Breast epithelium (tissue), 3 donors: ENCODE results near the gene COL5A1.

Source experiments
- POLR2A ChIP-seq: fragments of 450-650 bp; IDR thresholded peaks from one replicate; pipeline ENCODE4 v1.6.1; 2016; ENCODE audit warnings: antibody characterized with exemption, mild to moderate bottlenecking, moderate library complexity
- POLR2AphosphoS5 ChIP-seq, 3 donors: sonication (generic); formaldehyde crosslinking; IDR thresholded peaks; one replicate each; pipeline ENCODE4 v1.6.1; 2017; ENCODE audit warnings: antibody characterized with exemption in 3 of 3
- TF ChIP-seq, protein P1 (sequence below), 3 donors: fragments of 450-650 bp; IDR thresholded peaks; one replicate each; pipeline ENCODE4 v1.5.1; 2016 to 2017; ENCODE audit warnings: antibody characterized with exemption in 3 of 3, mild to moderate bottlenecking in 3 of 3, moderate library complexity in 3 of 3

DNA sequence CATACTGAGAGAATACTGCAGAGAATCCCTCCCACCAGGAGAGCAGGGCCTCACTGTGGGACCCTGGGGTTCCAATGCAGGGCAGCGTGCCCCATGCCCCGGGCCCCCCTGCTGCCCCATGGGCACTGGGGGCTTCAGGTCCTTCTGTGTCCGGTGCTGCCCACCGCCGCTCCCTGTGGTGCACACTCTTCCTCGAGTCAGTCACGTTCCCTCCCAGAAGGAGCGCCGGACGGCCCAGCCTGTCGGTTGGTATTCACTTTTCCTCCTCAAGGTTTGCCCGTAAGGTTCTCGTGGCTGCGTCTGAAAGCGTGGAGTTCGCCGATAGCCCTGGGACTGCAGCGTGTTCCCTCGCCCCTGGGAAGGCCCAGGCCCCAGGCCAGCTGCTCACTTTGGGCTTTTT, 190.9 kb downstream of the COL5A1 start:
- TF ChIP-seq, protein P1, sequence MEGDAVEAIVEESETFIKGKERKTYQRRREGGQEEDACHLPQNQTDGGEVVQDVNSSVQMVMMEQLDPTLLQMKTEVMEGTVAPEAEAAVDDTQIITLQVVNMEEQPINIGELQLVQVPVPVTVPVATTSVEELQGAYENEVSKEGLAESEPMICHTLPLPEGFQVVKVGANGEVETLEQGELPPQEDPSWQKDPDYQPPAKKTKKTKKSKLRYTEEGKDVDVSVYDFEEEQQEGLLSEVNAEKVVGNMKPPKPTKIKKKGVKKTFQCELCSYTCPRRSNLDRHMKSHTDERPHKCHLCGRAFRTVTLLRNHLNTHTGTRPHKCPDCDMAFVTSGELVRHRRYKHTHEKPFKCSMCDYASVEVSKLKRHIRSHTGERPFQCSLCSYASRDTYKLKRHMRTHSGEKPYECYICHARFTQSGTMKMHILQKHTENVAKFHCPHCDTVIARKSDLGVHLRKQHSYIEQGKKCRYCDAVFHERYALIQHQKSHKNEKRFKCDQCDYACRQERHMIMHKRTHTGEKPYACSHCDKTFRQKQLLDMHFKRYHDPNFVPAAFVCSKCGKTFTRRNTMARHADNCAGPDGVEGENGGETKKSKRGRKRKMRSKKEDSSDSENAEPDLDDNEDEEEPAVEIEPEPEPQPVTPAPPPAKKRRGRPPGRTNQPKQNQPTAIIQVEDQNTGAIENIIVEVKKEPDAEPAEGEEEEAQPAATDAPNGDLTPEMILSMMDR (IDR thresholded peaks at IDR 0.05), result no peak
- TF ChIP-seq POLR2A (no peak), POLR2AphosphoS5 (IDR thresholded peaks at IDR 0.05) (no peak)
